Suprapubic skin (tissue), 4 donors: ENCODE results near the gene RPS18.

ENCODE experiments used
- CTCF ChIP-seq, 2 donors: fragments of 200-600 bp in 1 of 2; fragments of 450-650 bp in 1 of 2; sonication (generic) in 1 of 2; IDR thresholded peaks; one replicate each; pipeline ENCODE4 v1.5.1; 2016 to 2019; ENCODE audit warnings: antibody characterized with exemption in 2 of 2, mild to moderate bottlenecking in 1 of 2, moderate library complexity in 1 of 2
- EP300 ChIP-seq: sonication (generic); formaldehyde crosslinking; IDR thresholded peaks from one replicate; pipeline ENCODE4 v1.6.1; 2017; ENCODE audit warnings: antibody characterized with exemption
- POLR2A ChIP-seq, 2 donors: fragments of 450-650 bp; IDR thresholded peaks; one replicate each; pipeline ENCODE4 v1.6.1; 2017; ENCODE audit warnings: antibody characterized with exemption in 2 of 2, mild to moderate bottlenecking in 2 of 2, moderate library complexity in 2 of 2
- POLR2AphosphoS5 ChIP-seq, 3 donors: sonication (generic); formaldehyde crosslinking; IDR thresholded peaks; one replicate each; pipeline ENCODE4 v1.6.1; 2017; ENCODE audit warnings: antibody characterized with exemption in 3 of 3

- TF ChIP-seq CTCF (IDR thresholded peaks at IDR 0.05), result no peak
- no peak for TF ChIP-seq EP300
- TF ChIP-seq POLR2A (IDR thresholded peaks at IDR 0.05), result no peak
- TF ChIP-seq POLR2AphosphoS5 (IDR thresholded peaks at IDR 0.05), result no peak
Observed at GRCh38 chr6:33321227-33321626, 49.4 kb downstream of the RPS18 start.
